ENCODE data around the gene ANKRD39. TPM values are rescaled to one million over a fixed set of nuclear protein-coding genes. Genes with fewer than 3 reads are reported as not detected.

The ANKRD39 gene
- total and polyA plus RNA-seq, 4 donors, result 4.7 to 22.7 (median 10.7) TPM

DNA sequence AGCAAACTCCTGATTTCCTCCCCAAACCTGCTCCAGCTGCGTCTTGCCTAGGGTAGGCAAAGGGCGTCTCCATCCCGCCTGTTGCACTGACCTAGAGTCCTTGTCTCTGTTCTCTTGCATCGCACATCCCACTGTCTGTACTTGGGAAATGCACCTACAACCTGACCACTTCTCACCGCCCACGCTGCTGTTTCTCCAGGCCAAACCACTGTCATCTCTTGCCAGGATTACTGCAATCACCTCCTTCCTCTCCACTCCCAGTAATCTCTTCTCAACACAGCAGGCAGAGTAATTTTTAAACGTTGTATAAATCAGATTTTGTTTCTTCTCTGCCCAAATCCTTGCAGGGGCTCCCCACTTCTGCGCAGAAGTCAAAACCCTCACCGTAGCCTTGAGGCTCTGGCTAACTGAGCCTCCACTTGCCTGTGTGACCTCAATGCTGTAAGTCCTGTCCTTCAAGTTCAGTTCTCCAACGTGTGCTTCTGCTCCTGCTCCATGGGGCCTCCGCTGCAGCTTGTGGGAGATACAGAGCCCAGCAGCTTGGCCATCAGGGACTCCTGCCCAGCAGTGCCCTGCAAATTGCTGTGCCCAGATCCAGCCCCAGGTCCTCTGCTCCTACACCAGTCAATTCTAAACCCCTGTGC lies 39.8 kb upstream of the ANKRD39 start (continued):
- TF ChIP-seq EGR1 (IDR thresholded peaks at IDR 0.05; ENCODE audit: low read depth in 2 of 2), result no peak
- no peak for TF ChIP-seq HNF4A (conservative IDR thresholded peaks at IDR 0.05)
- TF ChIP-seq, protein P1, sequence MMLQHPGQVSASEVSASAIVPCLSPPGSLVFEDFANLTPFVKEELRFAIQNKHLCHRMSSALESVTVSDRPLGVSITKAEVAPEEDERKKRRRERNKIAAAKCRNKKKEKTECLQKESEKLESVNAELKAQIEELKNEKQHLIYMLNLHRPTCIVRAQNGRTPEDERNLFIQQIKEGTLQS (IDR thresholded peaks at IDR 0.05), result no peak
- no peak for TF ChIP-seq TAF1 (conservative IDR thresholded peaks at IDR 0.05)
- TF ChIP-seq HNF4G (IDR thresholded peaks at IDR 0.05), result no peak

- no peaks in the 10 kb centered on the region for H3K9me3 ChIP-seq (ENCODE audit: control insufficient read depth in 4 of 4, low read length in 3 of 4)
- H3K27me3 ChIP-seq (ENCODE audit: control insufficient read depth in 4 of 4, insufficient read depth in 4 of 4, low read length in 3 of 4), result no peaks in the 10 kb centered on the region
- no peaks in the 10 kb centered on the region for H3K4me1 ChIP-seq (ENCODE audit: control insufficient read depth in 4 of 4, insufficient read depth in 4 of 4, low read length in 3 of 4)
- no peak overlapping the region for H3K9ac ChIP-seq (ENCODE audit: low read depth in 1 of 2, low read length in 2 of 2)
- H3K4me3 ChIP-seq (ENCODE audit: low read depth in 1 of 3, low read length in 3 of 3), result no peak overlapping the region
- H3K27ac ChIP-seq (ENCODE audit: low read depth in 1 of 2, low read length in 2 of 2), result no peak overlapping the region
- TF ChIP-seq MAX (IDR thresholded peaks at IDR 0.05), result no peak
- no peak for TF ChIP-seq SP1 (IDR thresholded peaks at IDR 0.05)
- TF ChIP-seq RXRA (IDR thresholded peaks at IDR 0.05), result no peak
- no peak for TF ChIP-seq TAF1 (conservative IDR thresholded peaks at IDR 0.05)
- TF ChIP-seq, protein P1 (IDR thresholded peaks at IDR 0.05), result no peak
- no peak for TF ChIP-seq JUND (IDR thresholded peaks at IDR 0.05)
- no peak for TF ChIP-seq HNF4G (IDR thresholded peaks at IDR 0.05)
- WGBS, result 86% methylated on average over 18 of the region's 18 CpGs
- H3K36me3 ChIP-seq (ENCODE audit: control insufficient read depth in 4 of 4, insufficient read depth in 3 of 4, low read depth in 1 of 4, low read length in 3 of 4), result no peaks in the 10 kb centered on the region
- DNase-seq (ENCODE audit: low spot score), result no peak
Measured at GRCh38 chr2:96895746-96896651, 38.2 kb upstream of the ANKRD39 start.

DNA sequence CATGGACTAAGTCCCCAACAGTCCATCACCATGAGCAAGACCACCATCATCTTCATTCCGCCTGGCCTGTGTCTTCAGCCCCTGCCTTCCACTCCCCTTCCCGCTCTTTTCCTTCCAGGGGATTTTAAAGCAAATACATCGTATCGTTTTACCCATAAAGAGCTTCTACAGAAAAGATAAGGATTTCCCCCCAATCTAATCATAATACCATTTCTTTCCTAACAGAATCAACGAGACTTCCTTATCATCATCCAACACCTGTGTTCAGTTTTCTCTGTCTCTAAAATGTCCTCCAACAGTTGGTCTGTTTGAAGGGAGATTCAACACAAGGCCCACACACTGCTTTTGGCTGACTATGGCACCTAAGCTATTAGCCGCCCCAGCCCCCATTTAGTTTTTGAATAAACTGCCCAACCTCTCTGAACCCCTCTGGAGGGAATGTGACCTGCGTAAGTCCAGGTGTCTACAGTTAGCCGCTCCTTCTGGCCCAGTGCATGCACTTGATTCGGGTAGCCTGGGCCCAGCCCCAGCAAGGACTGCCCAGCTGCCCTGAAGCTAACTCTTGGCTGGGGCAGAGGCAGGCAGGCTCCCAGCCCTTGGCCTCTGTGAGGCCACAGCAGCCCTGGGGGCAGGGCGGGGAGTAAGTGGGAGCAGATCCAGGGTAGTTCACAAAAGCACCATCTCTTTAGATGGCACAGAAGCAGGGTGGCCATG lies 37.4 kb upstream of the ANKRD39 start:
- Histone ChIP-seq H3K36me3 (ENCODE audit: control insufficient read depth in 4 of 4, insufficient read depth in 3 of 4, low read depth in 1 of 4, low read length in 3 of 4) (no peaks in the 10 kb centered on the region), H3K27ac (ENCODE audit: low read depth in 1 of 2, low read length in 2 of 2) (no peak overlapping the region), H3K27me3 (ENCODE audit: control insufficient read depth in 4 of 4, insufficient read depth in 4 of 4, low read length in 3 of 4) (no peaks in the 10 kb centered on the region), H3K9me3 (ENCODE audit: control insufficient read depth in 4 of 4, low read length in 3 of 4) (no peaks in the 10 kb centered on the region), H3K4me1 (ENCODE audit: control insufficient read depth in 4 of 4, insufficient read depth in 4 of 4, low read length in 3 of 4) (peaks cover 0 to 4% (median 0%) of the 10 kb centered on the region in 4 donors), H3K4me3 (ENCODE audit: low read depth in 1 of 3, low read length in 3 of 3) (no peak overlapping the region), H3K9ac (ENCODE audit: low read depth in 1 of 2, low read length in 2 of 2) (no peak overlapping the region)
- WGBS, result 87% methylated on average over 10 of the region's 10 CpGs
- TF ChIP-seq RAD21 (IDR thresholded peaks at IDR 0.05) (no peak), FOXA2 (IDR thresholded peaks at IDR 0.05) (no peak), SP1 (IDR thresholded peaks at IDR 0.05) (no peak), NR2F2 (IDR thresholded peaks at IDR 0.05) (no peak), CTCF (IDR thresholded peaks at IDR 0.05; ENCODE audit: low read depth, low read length, missing input control) (no peak), TAF1 (conservative IDR thresholded peaks at IDR 0.05) (no peak), FOXA1 (IDR thresholded peaks at IDR 0.05) (no peak), EGR1 (IDR thresholded peaks at IDR 0.05; ENCODE audit: low read depth in 2 of 2) (no peak), YY1 (IDR thresholded peaks at IDR 0.05) (no peak), GABPA (IDR thresholded peaks at IDR 0.05 in 1 of 2, conservative IDR thresholded peaks at IDR 0.05 in 1 of 2) (no peak), RXRA (IDR thresholded peaks at IDR 0.05) (no peak), ZBTB33 (IDR thresholded peaks at IDR 0.05) (no peak), HNF4A (conservative IDR thresholded peaks at IDR 0.05) (no peak), HNF4G (IDR thresholded peaks at IDR 0.05) (no peak), JUND (IDR thresholded peaks at IDR 0.05) (no peak)
- TF ChIP-seq, protein P2, sequence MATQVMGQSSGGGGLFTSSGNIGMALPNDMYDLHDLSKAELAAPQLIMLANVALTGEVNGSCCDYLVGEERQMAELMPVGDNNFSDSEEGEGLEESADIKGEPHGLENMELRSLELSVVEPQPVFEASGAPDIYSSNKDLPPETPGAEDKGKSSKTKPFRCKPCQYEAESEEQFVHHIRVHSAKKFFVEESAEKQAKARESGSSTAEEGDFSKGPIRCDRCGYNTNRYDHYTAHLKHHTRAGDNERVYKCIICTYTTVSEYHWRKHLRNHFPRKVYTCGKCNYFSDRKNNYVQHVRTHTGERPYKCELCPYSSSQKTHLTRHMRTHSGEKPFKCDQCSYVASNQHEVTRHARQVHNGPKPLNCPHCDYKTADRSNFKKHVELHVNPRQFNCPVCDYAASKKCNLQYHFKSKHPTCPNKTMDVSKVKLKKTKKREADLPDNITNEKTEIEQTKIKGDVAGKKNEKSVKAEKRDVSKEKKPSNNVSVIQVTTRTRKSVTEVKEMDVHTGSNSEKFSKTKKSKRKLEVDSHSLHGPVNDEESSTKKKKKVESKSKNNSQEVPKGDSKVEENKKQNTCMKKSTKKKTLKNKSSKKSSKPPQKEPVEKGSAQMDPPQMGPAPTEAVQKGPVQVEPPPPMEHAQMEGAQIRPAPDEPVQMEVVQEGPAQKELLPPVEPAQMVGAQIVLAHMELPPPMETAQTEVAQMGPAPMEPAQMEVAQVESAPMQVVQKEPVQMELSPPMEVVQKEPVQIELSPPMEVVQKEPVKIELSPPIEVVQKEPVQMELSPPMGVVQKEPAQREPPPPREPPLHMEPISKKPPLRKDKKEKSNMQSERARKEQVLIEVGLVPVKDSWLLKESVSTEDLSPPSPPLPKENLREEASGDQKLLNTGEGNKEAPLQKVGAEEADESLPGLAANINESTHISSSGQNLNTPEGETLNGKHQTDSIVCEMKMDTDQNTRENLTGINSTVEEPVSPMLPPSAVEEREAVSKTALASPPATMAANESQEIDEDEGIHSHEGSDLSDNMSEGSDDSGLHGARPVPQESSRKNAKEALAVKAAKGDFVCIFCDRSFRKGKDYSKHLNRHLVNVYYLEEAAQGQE (IDR thresholded peaks at IDR 0.05), result no peak
- TF ChIP-seq, protein P1 (IDR thresholded peaks at IDR 0.05), result no peak
- no peak for DNase-seq (ENCODE audit: low spot score)
